GM20000 (cell line): ENCODE data around the gene RALGAPA2.

Experiments
- DNase-seq: peaks from one replicate; pipeline ENCODE4 v3.0.0; 2012; ENCODE audit warnings: low spot score
- CTCF ChIP-seq: IDR thresholded peaks from 2 replicates; pipeline ENCODE4 v1.5.1; 2012; ENCODE audit warnings: mild to moderate bottlenecking, control low read depth; ENCODE audit errors: extremely low read depth, missing control alignments

The RALGAPA2 gene

GRCh38 chr20:20365480-20366161 is 346.8 kb downstream of the RALGAPA2 start:
- no peak for TF ChIP-seq CTCF
- DNase-seq = peak; percentile 33

- no peak for TF ChIP-seq CTCF
- no peak for DNase-seq
Measured at GRCh38 chr20:20364593-20365479, 347.6 kb downstream of the RALGAPA2 start.

GRCh38 chr20:20363799-20364592 is 348.4 kb downstream of the RALGAPA2 start:
- DNase-seq = peak; percentile 45
- no peak for TF ChIP-seq CTCF

GRCh38 chr20:20363434-20363798 is 349.0 kb downstream of the RALGAPA2 start:
- no peak for TF ChIP-seq CTCF
- DNase-seq = no peak

GRCh38 chr20:20362774-20363433 is 349.5 kb downstream of the RALGAPA2 start:
- peak; percentile 53 for DNase-seq
- TF ChIP-seq CTCF = no peak

GRCh38 chr20:20360464-20360863 is 352.0 kb downstream of the RALGAPA2 start:
- peak; percentile 78 for DNase-seq
- peak; percentile 53 for TF ChIP-seq CTCF
